Dendritic cell treated with granulocyte-macrophage colony-stimulating factor and Interleukin-4, amounts not matched to agents 40 ng/mL and 50 ng/mL, for 4 days (primary cell): ENCODE measurements around the gene NHLRC1.
"Not testable (repeated sequence)": the region's sequence is repeated elsewhere in the genome, so short reads cannot be mapped to it uniquely, and the experiment has no call there.

Experiments
- H3K27ac Mint-ChIP-seq: one replicate; pipeline ENCODE4 v1.8.0; 2022; ENCODE audit warnings: mild to moderate bottlenecking, mixed read lengths
- H3K27me3 Mint-ChIP-seq: one replicate; pipeline ENCODE4 v1.8.0; 2022; ENCODE audit warnings: mild to moderate bottlenecking, mixed read lengths
- H3K36me3 Mint-ChIP-seq: one replicate; pipeline ENCODE4 v1.8.0; 2022; ENCODE audit warnings: low read depth, mixed read lengths
- H3K4me1 Mint-ChIP-seq: one replicate; pipeline ENCODE4 v1.8.0; 2022; ENCODE audit warnings: low read depth, mixed read lengths
- H3K4me3 Mint-ChIP-seq: one replicate; pipeline ENCODE4 v1.8.0; 2022; ENCODE audit warnings: mild to moderate bottlenecking, moderate library complexity, mixed read lengths
- H3K9me3 Mint-ChIP-seq: one replicate; pipeline ENCODE4 v1.8.0; 2022; ENCODE audit warnings: mixed read lengths
- intact Hi-C: fragments of 100-400 bp; cut with micrococcal nuclease; formaldehyde crosslinking; loops from one replicate; pipeline ENCODE4 v1.15.0; 2022

The NHLRC1 gene

GRCh38 chr6:18151801-18152200, 29.3 kb upstream of the NHLRC1 start:
- H3K9me3 Mint-ChIP-seq: no peaks in the 10 kb centered on the region

GRCh38 chr6:18151391-18151790, 28.9 kb upstream of the NHLRC1 start:
- not testable (repeated sequence) for H3K4me3 Mint-ChIP-seq, H3K27me3 Mint-ChIP-seq, H3K9me3 Mint-ChIP-seq
- Mint-ChIP-seq H3K36me3 (peaks cover 78% of the 10 kb centered on the region), H3K4me1 (peaks cover 43% of the 10 kb centered on the region), H3K27ac (peak overlapping the region; percentile 60)
- intact Hi-C loops: loop anchor here (10.0 kb wide), 2 partner anchors 173 to 447 kb away; partner anchors contain the start of gene NUP153

More at GRCh38 chr6:18151801-18152200, 29.3 kb upstream of the NHLRC1 start:
- intact Hi-C loops: loop anchor here (10.0 kb wide), 2 partner anchors 173 to 447 kb away; partner anchors contain the start of gene NUP153
- Mint-ChIP-seq H3K4me3 (no peak overlapping the region), H3K27me3 (no peaks in the 10 kb centered on the region), H3K36me3 (peaks cover 76% of the 10 kb centered on the region), H3K4me1 (peaks cover 45% of the 10 kb centered on the region), H3K27ac (no peak overlapping the region)

- H3K9me3 Mint-ChIP-seq: no peaks in the 10 kb centered on the region
- no peak overlapping the region for H3K27ac Mint-ChIP-seq
- peaks cover 68% of the 10 kb centered on the region for H3K36me3 Mint-ChIP-seq
- no peak overlapping the region for H3K4me3 Mint-ChIP-seq
- peaks cover 37% of the 10 kb centered on the region for H3K4me1 Mint-ChIP-seq
- H3K27me3 Mint-ChIP-seq: no peaks in the 10 kb centered on the region
- intact Hi-C loops: no loop called here
Observed at GRCh38 chr6:18148304-18149025, 26.0 kb upstream of the NHLRC1 start.

- intact Hi-C loops: no loop called here
- no peak overlapping the region for H3K4me3 Mint-ChIP-seq
- H3K9me3 Mint-ChIP-seq: no peaks in the 10 kb centered on the region
- H3K36me3 Mint-ChIP-seq: peaks cover 72% of the 10 kb centered on the region
- no peak overlapping the region for H3K27ac Mint-ChIP-seq
- peaks cover 31% of the 10 kb centered on the region for H3K4me1 Mint-ChIP-seq
- no peaks in the 10 kb centered on the region for H3K27me3 Mint-ChIP-seq
Observed at GRCh38 chr6:18147616-18148015, 25.1 kb upstream of the NHLRC1 start.

- intact Hi-C loops: no loop called here
- peaks cover 72% of the 10 kb centered on the region for H3K36me3 Mint-ChIP-seq
- peaks cover 27% of the 10 kb centered on the region for H3K4me1 Mint-ChIP-seq
- no peaks in the 10 kb centered on the region for H3K9me3 Mint-ChIP-seq
- H3K4me3 Mint-ChIP-seq: no peak overlapping the region
- H3K27me3 Mint-ChIP-seq: no peaks in the 10 kb centered on the region
- no peak overlapping the region for H3K27ac Mint-ChIP-seq
Observed at GRCh38 chr6:18147160-18147559, 24.7 kb upstream of the NHLRC1 start.

GRCh38 chr6:18142591-18142861, 20.0 kb upstream of the NHLRC1 start:
- no peaks in the 10 kb centered on the region for H3K9me3 Mint-ChIP-seq
- H3K36me3 Mint-ChIP-seq: peaks cover 75% of the 10 kb centered on the region
- no peak overlapping the region for H3K4me3 Mint-ChIP-seq
- intact Hi-C loops: no loop called here
- H3K27ac Mint-ChIP-seq: no peak overlapping the region
- no peaks in the 10 kb centered on the region for H3K4me1 Mint-ChIP-seq
- no peaks in the 10 kb centered on the region for H3K27me3 Mint-ChIP-seq

- Mint-ChIP-seq H3K27ac (no peak overlapping the region), H3K27me3 (no peaks in the 10 kb centered on the region), H3K4me1 (no peaks in the 10 kb centered on the region), H3K4me3 (no peak overlapping the region), H3K9me3 (no peaks in the 10 kb centered on the region), H3K36me3 (peaks cover 75% of the 10 kb centered on the region)
- intact Hi-C loops: no loop called here
Observed at GRCh38 chr6:18141805-18142590, 19.5 kb upstream of the NHLRC1 start.

GRCh38 chr6:18139935-18140621, 17.6 kb upstream of the NHLRC1 start:
- Mint-ChIP-seq H3K27me3 (no peaks in the 10 kb centered on the region), H3K36me3 (peaks cover 88% of the 10 kb centered on the region), H3K9me3 (no peaks in the 10 kb centered on the region)

GRCh38 chr6:18138906-18139305, 16.4 kb upstream of the NHLRC1 start:
- intact Hi-C loops: no loop called here
- no peaks in the 10 kb centered on the region for H3K9me3 Mint-ChIP-seq
- no peak overlapping the region for H3K27ac Mint-ChIP-seq
- no peaks in the 10 kb centered on the region for H3K27me3 Mint-ChIP-seq
- peaks cover 95% of the 10 kb centered on the region for H3K36me3 Mint-ChIP-seq
- H3K4me1 Mint-ChIP-seq: no peaks in the 10 kb centered on the region
- no peak overlapping the region for H3K4me3 Mint-ChIP-seq

More at GRCh38 chr6:18139935-18140621, 17.6 kb upstream of the NHLRC1 start:
- Mint-ChIP-seq H3K4me1 (no peaks in the 10 kb centered on the region), H3K27ac (no peak overlapping the region), H3K4me3 (no peak overlapping the region)
- intact Hi-C loops: no loop called here

- Mint-ChIP-seq H3K36me3 (peaks cover 100% of the 10 kb centered on the region), H3K4me3 (no peak overlapping the region), H3K9me3 (no peaks in the 10 kb centered on the region)
Observed at GRCh38 chr6:18136260-18136659, 13.8 kb upstream of the NHLRC1 start.

GRCh38 chr6:18135171-18135570, 12.7 kb upstream of the NHLRC1 start:
- Mint-ChIP-seq H3K4me3 (no peak overlapping the region), H3K27ac (no peak overlapping the region), H3K9me3 (no peaks in the 10 kb centered on the region), H3K4me1 (no peaks in the 10 kb centered on the region), H3K27me3 (no peaks in the 10 kb centered on the region), H3K36me3 (peaks cover 98% of the 10 kb centered on the region)
- intact Hi-C loops: no loop called here

More at GRCh38 chr6:18136260-18136659, 13.8 kb upstream of the NHLRC1 start:
- intact Hi-C loops: no loop called here
- Mint-ChIP-seq H3K27ac (no peak overlapping the region), H3K4me1 (no peaks in the 10 kb centered on the region), H3K27me3 (no peaks in the 10 kb centered on the region)

GRCh38 chr6:18132346-18132745, 9.9 kb upstream of the NHLRC1 start:
- H3K9me3 Mint-ChIP-seq: no peaks in the 10 kb centered on the region
- intact Hi-C loops: no loop called here
- H3K27me3 Mint-ChIP-seq: no peaks in the 10 kb centered on the region
- H3K27ac Mint-ChIP-seq: no peak overlapping the region
- peaks cover 82% of the 10 kb centered on the region for H3K36me3 Mint-ChIP-seq
- no peaks in the 10 kb centered on the region for H3K4me1 Mint-ChIP-seq
- H3K4me3 Mint-ChIP-seq: no peak overlapping the region

- Mint-ChIP-seq H3K27ac (no peak overlapping the region), H3K27me3 (no peaks in the 10 kb centered on the region), H3K4me3 (no peak overlapping the region), H3K36me3 (peaks cover 20% of the 10 kb centered on the region), H3K4me1 (peaks cover 15% of the 10 kb centered on the region), H3K9me3 (no peaks in the 10 kb centered on the region)
- intact Hi-C loops: loop anchor here (10.0 kb wide), 1 partner anchor 971 kb away; no protein-coding TSS in a partner anchor
Observed at GRCh38 chr6:18126121-18126520, 3.6 kb upstream of the NHLRC1 start.

- peaks cover 15% of the 10 kb centered on the region for H3K4me1 Mint-ChIP-seq
- no peaks in the 10 kb centered on the region for H3K27me3 Mint-ChIP-seq
- H3K4me3 Mint-ChIP-seq: peak overlapping the region; percentile 72
- H3K36me3 Mint-ChIP-seq: no peaks in the 10 kb centered on the region
- peak overlapping the region; percentile 84 for H3K27ac Mint-ChIP-seq
- no peaks in the 10 kb centered on the region for H3K9me3 Mint-ChIP-seq
- intact Hi-C loops: loop anchor here (1.0 to 10.0 kb wide), 4 partner anchors 134 to 967 kb away; partner anchors contain the start of gene KIF13A
Observed at GRCh38 chr6:18121580-18122127, 823 bp downstream of the NHLRC1 start.
